Stomach smooth muscle (tissue), 2 donors: ENCODE measurements around the gene PPL.
A peak's percentile ranks its signal among the peaks of the same experiment; 100 is the strongest.
"Not testable (repeated sequence)": the region's sequence is repeated elsewhere in the genome, so short reads cannot be mapped to it uniquely, and the experiment has no call there.

Experiments used
- H3K27ac ChIP-seq: one replicate; pipeline ENCODE4 v1.7.0; 2013; ENCODE audit warnings: mild to moderate bottlenecking, low read length, inconsistent platforms
- H3K27me3 ChIP-seq, 2 donors: one replicate each; pipeline ENCODE4 v1.7.0; 2013; ENCODE audit warnings: low read length in 2 of 2; ENCODE audit not compliant: insufficient read depth in 2 of 2, control insufficient read depth in 1 of 2
- H3K36me3 ChIP-seq, 2 donors: one replicate each; pipeline ENCODE4 v1.7.0; 2013; ENCODE audit warnings: low read length in 2 of 2; ENCODE audit not compliant: control insufficient read depth in 2 of 2, insufficient read depth in 2 of 2
- H3K4me1 ChIP-seq: one replicate; pipeline ENCODE4 v1.7.0; 2013; ENCODE audit warnings: low read length; ENCODE audit not compliant: control insufficient read depth, insufficient read depth
- H3K4me3 ChIP-seq, 2 donors: one replicate each; pipeline ENCODE4 v1.7.0; 2013; ENCODE audit warnings: low read length in 2 of 2
- H3K9ac ChIP-seq, 2 donors: one replicate each; pipeline ENCODE4 v1.7.0; 2013; ENCODE audit warnings: low read length in 2 of 2, mild to moderate bottlenecking in 1 of 2
- H3K9me3 ChIP-seq, 2 donors: one replicate each; pipeline ENCODE4 v1.7.0; 2013; ENCODE audit warnings: low read length in 2 of 2; ENCODE audit not compliant: control insufficient read depth in 2 of 2
- donor health status: healthy.
- donor health status: Pancreatic carcinoma.

The PPL gene

GRCh38 chr16:4940719-4941118 lies 3.8 kb upstream of the PPL start:
- H3K9ac ChIP-seq: no peak overlapping the region
- no peak overlapping the region for H3K27ac ChIP-seq
- no peak overlapping the region for H3K4me3 ChIP-seq
- no peaks in the 10 kb centered on the region for H3K36me3 ChIP-seq
- H3K9me3 ChIP-seq: no peaks in the 10 kb centered on the region
- peaks cover 9 to 10% of the 10 kb centered on the region in 2 donors for H3K27me3 ChIP-seq
- H3K4me1 ChIP-seq: peaks cover 47% of the 10 kb centered on the region

DNA sequence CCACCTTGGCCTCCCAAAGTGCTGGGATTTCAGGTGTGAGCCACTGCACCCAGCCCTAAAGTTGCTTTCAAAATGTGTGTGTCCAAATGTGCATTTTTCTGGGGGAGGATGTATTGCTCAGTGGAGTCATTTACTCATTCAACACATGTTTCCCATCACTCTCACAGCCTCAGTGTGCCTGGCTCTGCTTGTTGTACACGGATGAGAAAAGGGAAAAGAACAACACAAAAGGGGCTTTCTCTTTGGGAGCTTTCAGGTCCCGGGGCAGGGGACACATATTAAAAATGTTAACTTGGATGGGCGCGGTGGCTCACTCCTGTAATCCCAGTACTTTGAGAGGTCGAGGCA lies 1.7 kb upstream of the PPL start:
- H3K9ac ChIP-seq: no peak overlapping the region
- H3K36me3 ChIP-seq: no peaks in the 10 kb centered on the region
- no peak overlapping the region for H3K27ac ChIP-seq
- no peak overlapping the region for H3K4me3 ChIP-seq
- no peaks in the 10 kb centered on the region for H3K9me3 ChIP-seq
- peaks cover 9 to 12% of the 10 kb centered on the region in 2 donors for H3K27me3 ChIP-seq
- H3K4me1 ChIP-seq: peaks cover 31% of the 10 kb centered on the region

DNA sequence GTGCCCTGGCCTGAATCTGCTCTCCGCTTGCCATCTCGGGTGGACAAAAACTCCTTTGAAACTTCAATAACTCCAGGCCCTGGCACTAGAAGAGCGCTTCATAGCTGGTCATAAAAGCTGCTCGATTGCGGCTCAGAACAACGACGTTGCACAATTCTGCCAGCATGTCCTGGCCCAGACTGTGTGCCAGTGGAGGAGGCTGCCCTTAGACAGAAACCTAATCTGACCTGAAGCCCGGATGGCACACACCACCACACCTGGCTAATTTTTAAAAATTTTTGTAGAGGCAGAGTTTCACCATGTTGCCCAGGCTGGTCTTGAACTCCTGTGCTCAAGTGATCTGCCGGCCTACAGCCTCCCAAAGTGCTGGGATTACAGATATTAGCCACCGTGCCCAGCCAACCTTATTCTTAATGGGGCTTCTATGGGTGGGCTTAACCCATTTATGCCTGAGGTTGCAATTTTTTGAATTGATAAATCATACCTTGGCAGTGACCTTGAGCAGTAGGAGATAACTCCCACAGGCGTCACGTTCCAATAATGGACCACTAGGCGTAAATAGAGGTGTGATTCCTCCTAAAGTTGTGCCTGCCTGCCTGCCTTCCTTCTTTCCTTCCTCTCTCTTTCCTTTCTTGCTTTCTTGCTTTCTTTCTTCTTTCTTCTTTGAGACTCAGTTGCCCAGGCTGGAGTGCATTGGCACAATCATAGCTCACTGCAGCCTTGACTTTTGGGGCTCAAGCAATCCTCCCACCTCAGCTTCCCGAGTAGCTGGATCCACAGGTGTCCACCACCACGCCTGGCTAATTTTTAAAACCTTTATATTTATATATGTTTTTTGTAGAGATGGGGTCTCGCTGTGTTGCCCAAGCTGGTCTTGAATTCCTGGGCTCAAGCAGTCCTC lies 1.1 kb upstream of the PPL start:
- Histone ChIP-seq H3K9me3 (no peaks in the 10 kb centered on the region), H3K27ac (no peak overlapping the region), H3K4me3 (peak overlapping the region in 1 of 2 donors; percentile 72), H3K27me3 (peaks cover 9 to 12% of the 10 kb centered on the region in 2 donors), H3K36me3 (no peaks in the 10 kb centered on the region), H3K4me1 (peaks cover 28% of the 10 kb centered on the region), H3K9ac (no peak overlapping the region)

- Histone ChIP-seq H3K36me3 (no peaks in the 10 kb centered on the region), H3K27me3 (peaks cover 9 to 12% of the 10 kb centered on the region in 2 donors), H3K9me3 (no peaks in the 10 kb centered on the region), H3K9ac (no peak overlapping the region), H3K4me3 (peak overlapping the region; percentile 60 to 72), H3K4me1 (peaks cover 21% of the 10 kb centered on the region), H3K27ac (no peak overlapping the region)
Observed at GRCh38 chr16:4936181-4936990, 562 bp downstream of the PPL start.

DNA sequence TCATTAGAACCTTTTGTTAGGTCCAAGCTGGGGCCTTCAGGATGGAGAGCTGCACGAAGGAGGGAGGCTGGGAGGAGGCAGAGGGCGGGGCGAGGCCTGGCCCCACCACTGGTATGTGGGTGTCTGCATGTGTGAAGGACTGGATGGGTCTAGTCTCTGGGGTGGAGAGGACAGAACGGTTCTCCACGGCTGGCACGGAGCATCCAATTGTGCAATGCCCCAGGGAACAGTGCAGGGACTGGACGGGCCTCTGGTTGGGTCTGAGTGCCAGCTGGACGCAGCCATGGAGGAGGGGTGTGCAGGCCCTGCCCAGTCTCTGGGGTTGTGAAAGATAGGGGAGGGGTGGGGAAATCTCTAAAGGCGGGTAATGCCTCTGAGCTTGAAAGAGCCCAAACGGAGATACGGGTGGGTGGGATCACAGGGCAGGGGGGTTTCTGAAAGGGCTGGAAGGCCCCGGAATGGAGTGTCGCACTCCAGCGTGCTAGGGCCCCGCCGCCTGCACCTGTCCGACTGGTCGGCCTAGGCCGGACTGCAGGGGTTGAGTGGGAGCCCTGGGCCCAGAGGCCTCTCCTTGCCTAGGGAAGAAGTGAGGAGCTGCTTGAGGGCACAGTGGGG lies 1.6 kb downstream of the PPL start:
- peaks cover 9 to 12% of the 10 kb centered on the region in 2 donors for H3K27me3 ChIP-seq
- H3K4me1 ChIP-seq: peaks cover 21% of the 10 kb centered on the region
- peak overlapping the region in 1 of 2 donors; percentile 72 for H3K4me3 ChIP-seq
- H3K9ac ChIP-seq: no peak overlapping the region
- no peaks in the 10 kb centered on the region for H3K9me3 ChIP-seq
- no peaks in the 10 kb centered on the region for H3K36me3 ChIP-seq
- no peak overlapping the region for H3K27ac ChIP-seq

- peaks cover 21% of the 10 kb centered on the region for H3K4me1 ChIP-seq
- no peak overlapping the region for H3K9ac ChIP-seq
- H3K9me3 ChIP-seq: no peaks in the 10 kb centered on the region
- H3K36me3 ChIP-seq: no peaks in the 10 kb centered on the region
- peaks cover 9 to 12% of the 10 kb centered on the region in 2 donors for H3K27me3 ChIP-seq
- H3K4me3 ChIP-seq: no peak overlapping the region
- no peak overlapping the region for H3K27ac ChIP-seq
Observed at GRCh38 chr16:4934591-4934990, 2.4 kb downstream of the PPL start.

GRCh38 chr16:4933871-4934395 lies 3.0 kb downstream of the PPL start:
- Histone ChIP-seq H3K4me1 (peaks cover 21% of the 10 kb centered on the region), H3K36me3 (no peaks in the 10 kb centered on the region), H3K4me3 (no peak overlapping the region), H3K27ac (no peak overlapping the region), H3K9me3 (no peaks in the 10 kb centered on the region), H3K9ac (no peak overlapping the region), H3K27me3 (peaks cover 9 to 12% of the 10 kb centered on the region in 2 donors)

GRCh38 chr16:4933433-4933832 lies 3.5 kb downstream of the PPL start:
- Histone ChIP-seq H3K27ac (no peak overlapping the region), H3K4me3 (no peak overlapping the region)

GRCh38 chr16:4931381-4931780 lies 5.6 kb downstream of the PPL start:
- H3K4me3 ChIP-seq: no peak overlapping the region
- peaks cover 9% of the 10 kb centered on the region for H3K4me1 ChIP-seq
- H3K9me3 ChIP-seq: peaks cover 2 to 9% of the 10 kb centered on the region in 2 donors
- peaks cover under 1 to 4% of the 10 kb centered on the region in 2 donors for H3K27me3 ChIP-seq
- no peak overlapping the region for H3K27ac ChIP-seq
- H3K9ac ChIP-seq: no peak overlapping the region
- H3K36me3 ChIP-seq: peaks cover 0 to 7% of the 10 kb centered on the region in 2 donors

More at GRCh38 chr16:4933433-4933832, 3.5 kb downstream of the PPL start:
- H3K36me3 ChIP-seq: no peaks in the 10 kb centered on the region
- H3K27me3 ChIP-seq: peaks cover 9 to 12% of the 10 kb centered on the region in 2 donors
- H3K4me1 ChIP-seq: peaks cover 21% of the 10 kb centered on the region
- no peak overlapping the region for H3K9ac ChIP-seq
- H3K9me3 ChIP-seq: no peaks in the 10 kb centered on the region

GRCh38 chr16:4929619-4930018 lies 7.3 kb downstream of the PPL start:
- not testable (repeated sequence) for H3K4me3 ChIP-seq, H3K9ac ChIP-seq, H3K36me3 ChIP-seq, H3K27ac ChIP-seq, H3K27me3 ChIP-seq, H3K9me3 ChIP-seq
- peaks cover 11% of the 10 kb centered on the region for H3K4me1 ChIP-seq
